NCI-H1092 (cell line): ENCODE data around the gene GADD45G.

Experiments used
- DNase-seq: peaks from one replicate; lab custom pipeline; 2025; lab: John Stamatoyannopoulos, UW

The GADD45G gene

GRCh38 chr9:89592963-89593726, 11.7 kb upstream of the GADD45G start:
- DNase-seq: no peak

GRCh38 chr9:89593727-89594427, 10.9 kb upstream of the GADD45G start:
- peak; percentile 6 for DNase-seq

- no peak for DNase-seq
These were observed 9.8 kb upstream of the GADD45G start for GRCh38 chr9:89594811-89595550.

- no peak for DNase-seq
These were observed 9.2 kb upstream of the GADD45G start for GRCh38 chr9:89595646-89596045.

GRCh38 chr9:89596937-89597555, 7.8 kb upstream of the GADD45G start:
- DNase-seq: no peak

GRCh38 chr9:89597711-89598362, 7.0 kb upstream of the GADD45G start:
- peak; percentile 46 for DNase-seq

GRCh38 chr9:89598363-89598713, 6.5 kb upstream of the GADD45G start:
- DNase-seq: no peak

- DNase-seq: no peak
These were observed 5.9 kb upstream of the GADD45G start for GRCh38 chr9:89598926-89599325.

GRCh38 chr9:89600831-89601230, 4.0 kb upstream of the GADD45G start:
- no peak for DNase-seq

- DNase-seq: no peak
These were observed 3.5 kb upstream of the GADD45G start for GRCh38 chr9:89601306-89601705.

GRCh38 chr9:89601856-89602562, 2.8 kb upstream of the GADD45G start:
- no peak for DNase-seq

GRCh38 chr9:89602978-89603766, 1.6 kb upstream of the GADD45G start:
- DNase-seq: peak; percentile 91

GRCh38 chr9:89603767-89604665, 796 bp upstream of the GADD45G start:
- peak; percentile 88 for DNase-seq

- DNase-seq: no peak
These were observed 745 bp downstream of the GADD45G start for GRCh38 chr9:89605465-89606048.

- no peak for DNase-seq
These were observed 1.3 kb downstream of the GADD45G start for GRCh38 chr9:89606049-89606623.

- no peak for DNase-seq
These were observed 2.0 kb downstream of the GADD45G start for GRCh38 chr9:89606624-89607311.

GRCh38 chr9:89608641-89609335, 4.0 kb downstream of the GADD45G start:
- no peak for DNase-seq
